Measurements from ENCODE around the gene GEMIN5. TPM values are rescaled to one million over a fixed set of nuclear protein-coding genes. Genes with fewer than 3 reads are reported as not detected.

GEMIN5 gene
- total and polyA plus RNA-seq, 12 donors = 4.1 to 18.5 (median 15.6) TPM

- H3K27ac ChIP-seq = peak overlapping the region in 1 of 10 donors; percentile 7
- DNase-seq (no peak), ATAC-seq (peak in 5 of 8 donors; percentile 30 to 54 (median 45))
- WGBS, 2 donors = 84 to 87% methylated on average over 5 of the region's 5 CpGs
- H3K4me3 ChIP-seq = no peak overlapping the region
- H3K4me1 ChIP-seq = peaks cover 0 to 7% (median 0%) of the 10 kb centered on the region in 9 donors
- H3K36me3 ChIP-seq = peaks cover 0 to 100% (median 36%) of the 10 kb centered on the region in 9 donors
- no peaks in the 10 kb centered on the region for H3K9me3 ChIP-seq
- intact Hi-C loops (cut with DNase I) = loop anchor here in 1 of 10 donors (10.0 kb wide), 1 partner anchor 46 kb away; no protein-coding TSS in a partner anchor
- peak in 3 of 9 donors; percentile 12 to 33 (median 19) for TF ChIP-seq CTCF (IDR thresholded peaks at IDR 0.05)
- no peaks in the 10 kb centered on the region for H3K27me3 ChIP-seq
Observed at GRCh38 chr5:154868702-154869101, 69.3 kb downstream of the GEMIN5 start.

- Histone ChIP-seq H3K27me3 (no peaks in the 10 kb centered on the region), H3K4me1 (peaks cover 0 to 20% (median 10%) of the 10 kb centered on the region in 9 donors), H3K27ac (no peak overlapping the region), H3K4me3 (no peak overlapping the region), H3K9me3 (no peaks in the 10 kb centered on the region), H3K36me3 (peaks cover 0 to 88% (median 19%) of the 10 kb centered on the region in 9 donors)
- no peak for TF ChIP-seq CTCF (IDR thresholded peaks at IDR 0.05)
- WGBS, 2 donors = 83% methylated on average over 2 of the region's 2 CpGs
- DNase-seq (no peak), ATAC-seq (no peak)
- intact Hi-C loops (cut with DNase I) = loop anchor here in 1 of 10 donors (10.0 kb wide), 1 partner anchor 48 kb away; no protein-coding TSS in a partner anchor
Observed at GRCh38 chr5:154866841-154867240, 71.2 kb downstream of the GEMIN5 start.

- 59 to 66% methylated on average over 5 of the region's 5 CpGs for WGBS, 2 donors
- Histone ChIP-seq H3K27ac (no peak overlapping the region), H3K9me3 (no peaks in the 10 kb centered on the region), H3K4me3 (no peak overlapping the region), H3K4me1 (peaks cover 5 to 33% (median 22%) of the 10 kb centered on the region in 9 donors), H3K27me3 (no peaks in the 10 kb centered on the region), H3K36me3 (peaks cover 0 to 76% (median 12%) of the 10 kb centered on the region in 9 donors)
- intact Hi-C loops (cut with DNase I) = loop anchor here in 1 of 10 donors (10.0 kb wide), 1 partner anchor 49 kb away; no protein-coding TSS in a partner anchor
- TF ChIP-seq CTCF (IDR thresholded peaks at IDR 0.05) = no peak
- ATAC-seq (no peak), DNase-seq (no peak)
Observed at GRCh38 chr5:154865466-154866184, 72.4 kb downstream of the GEMIN5 start.

GRCh38 chr5:154863291-154864080 is 74.5 kb downstream of the GEMIN5 start:
- ATAC-seq (no peak), DNase-seq (no peak)
- WGBS, 2 donors = 91 to 93% methylated on average over 7 of the region's 7 CpGs
- intact Hi-C loops (cut with DNase I) = loop anchor here in 2 of 10 donors (5.0 to 10.0 kb wide), 2 partner anchors 51 to 74 kb away; partner anchors contain the start of gene GEMIN5 (in 1 of the 2)
- Histone ChIP-seq H3K36me3 (peaks cover 0 to 56% (median 11%) of the 10 kb centered on the region in 9 donors), H3K9me3 (no peaks in the 10 kb centered on the region), H3K27me3 (no peaks in the 10 kb centered on the region), H3K4me3 (no peak overlapping the region), H3K27ac (no peak overlapping the region), H3K4me1 (peaks cover 5 to 49% (median 34%) of the 10 kb centered on the region in 9 donors)
- no peak for TF ChIP-seq CTCF (IDR thresholded peaks at IDR 0.05)

Data from heart right ventricle (tissue), 16 donors.